GM12864 (cell line): ENCODE data around the gene HMGCS1.
"Not testable (repeated sequence)": the region's sequence is repeated elsewhere in the genome, so short reads cannot be mapped to it uniquely, and the experiment has no call there.

Experiments used
- DNase-seq: peaks from one replicate; pipeline ENCODE4 v3.0.0-alpha.2; 2011; ENCODE audit warnings: low read depth
- H3K4me3 ChIP-seq: 2 replicates; pipeline ENCODE4 v1.5.1; 2011; ENCODE audit warnings: mild to moderate bottlenecking, low read depth, low read length, control low read depth
- CTCF ChIP-seq: IDR thresholded peaks from 2 replicates; pipeline ENCODE4 v1.5.1; 2011; ENCODE audit warnings: low read depth, mild to moderate bottlenecking, moderate library complexity, low read length, control low read depth, inconsistent platforms; ENCODE audit errors: missing control alignments

Gene HMGCS1

GRCh38 chr5:43332401-43332800, 19.2 kb upstream of the HMGCS1 start:
- DNase-seq = no peak
- no peak for TF ChIP-seq CTCF
- no peak overlapping the region for H3K4me3 ChIP-seq

DNA sequence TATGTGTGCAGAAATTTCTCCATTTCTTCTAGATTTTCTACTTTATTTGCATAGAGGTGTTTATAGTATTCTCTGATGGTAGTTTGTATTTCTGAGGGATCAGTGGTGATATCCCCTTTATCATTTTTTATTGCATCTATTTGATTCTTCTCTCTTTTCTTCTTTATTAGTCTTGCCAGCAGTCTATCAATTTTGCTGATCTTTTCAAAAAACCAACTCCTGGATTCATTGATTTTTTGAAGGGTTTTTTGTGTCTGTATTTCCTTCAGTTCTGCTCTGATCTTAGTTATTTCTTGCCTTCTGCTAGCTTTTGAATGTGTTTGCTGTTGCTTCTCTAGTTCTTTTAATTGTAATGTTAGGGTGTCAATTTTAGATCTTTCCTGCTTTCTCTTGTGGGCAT, 12.4 kb upstream of the HMGCS1 start:
- H3K4me3 ChIP-seq, DNase-seq: not testable (repeated sequence)

- DNase-seq = not testable (repeated sequence)
Measured at GRCh38 chr5:43323488-43323887, 10.3 kb upstream of the HMGCS1 start.

DNA sequence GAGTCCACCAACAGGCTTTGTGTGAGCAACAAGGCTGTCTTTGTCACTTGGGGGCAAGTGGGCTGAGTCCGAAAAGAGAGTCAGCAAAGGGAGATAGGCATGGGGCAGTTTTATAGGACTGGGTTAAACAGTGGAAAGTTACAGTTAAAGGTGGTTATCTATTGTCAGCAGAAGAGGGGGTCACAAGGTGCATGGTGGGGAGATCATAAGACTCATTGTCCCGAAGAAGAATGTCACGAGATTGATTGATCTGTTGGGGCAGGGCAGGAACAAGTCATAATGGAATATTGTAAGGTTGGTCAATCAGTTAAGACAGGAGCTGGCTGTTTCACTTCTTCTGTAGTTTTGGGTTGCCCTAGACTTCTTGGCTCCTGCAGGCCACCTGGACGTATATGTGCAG, 7.6 kb upstream of the HMGCS1 start:
- no peak for TF ChIP-seq CTCF
- no peak overlapping the region for H3K4me3 ChIP-seq

More at GRCh38 chr5:43323488-43323887, 10.3 kb upstream of the HMGCS1 start:
- H3K4me3 ChIP-seq = not testable (repeated sequence)

DNA sequence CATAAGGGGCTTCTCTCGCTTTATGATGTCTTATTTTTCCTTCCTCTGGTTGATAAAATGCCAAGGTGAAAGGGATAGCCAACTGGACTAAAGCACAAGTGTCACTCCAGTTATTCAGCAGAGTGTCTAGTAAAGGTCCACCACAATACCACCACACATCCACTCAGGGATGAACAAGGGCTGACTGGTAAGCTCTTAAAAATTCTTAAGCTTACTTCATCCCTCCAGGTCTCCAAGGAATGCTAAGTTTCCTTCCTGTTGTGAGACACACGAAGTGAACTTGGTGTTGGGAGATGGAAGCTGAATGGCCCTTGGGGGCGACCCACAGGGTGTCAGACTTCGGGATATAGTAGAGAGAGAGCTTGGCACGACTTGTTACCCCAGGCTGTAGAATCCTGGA, 3.2 kb upstream of the HMGCS1 start:
- DNase-seq = no peak
- TF ChIP-seq CTCF = no peak
- no peak overlapping the region for H3K4me3 ChIP-seq

More for the DNA sequence above, 7.6 kb upstream of the HMGCS1 start:
- no peak for DNase-seq

GRCh38 chr5:43315682-43316081, 2.5 kb upstream of the HMGCS1 start:
- DNase-seq = no peak
- no peak overlapping the region for H3K4me3 ChIP-seq
- TF ChIP-seq CTCF = no peak

DNA sequence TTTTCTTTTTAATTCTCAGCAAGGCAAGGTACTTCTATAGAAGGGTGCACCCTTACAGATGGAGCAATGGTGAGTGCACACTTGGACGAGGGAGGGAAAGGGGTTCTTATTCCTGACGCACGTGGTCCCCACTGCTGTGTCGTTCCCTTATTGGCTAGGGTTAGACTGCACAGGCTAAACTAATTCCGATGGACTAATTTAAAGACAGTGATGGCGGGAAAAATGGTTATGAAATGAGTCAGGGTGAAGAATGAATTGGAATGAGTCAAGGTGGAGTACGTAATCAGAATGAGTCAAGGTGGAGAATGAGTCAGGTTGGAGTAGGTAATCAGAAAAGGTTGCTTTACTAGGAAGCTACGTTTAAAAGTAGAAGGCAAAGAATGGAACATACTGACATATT, 2.1 kb upstream of the HMGCS1 start:
- H3K4me3 ChIP-seq = no peak overlapping the region
- no peak for DNase-seq
- no peak for TF ChIP-seq CTCF

- no peak for TF ChIP-seq CTCF
- DNase-seq = no peak
- no peak overlapping the region for H3K4me3 ChIP-seq
Measured at GRCh38 chr5:43314724-43315123, 1.5 kb upstream of the HMGCS1 start.
